Measurements from ENCODE around the gene ERC2.

GRCh38 chr3:55789516-55789915 lies 678.8 kb downstream of the ERC2 start:
- TF ChIP-seq CTCF (IDR thresholded peaks at IDR 0.05; ENCODE audit: low read depth, low read length) (no peak), POLR2A (IDR thresholded peaks at IDR 0.05; ENCODE audit: extremely low read depth, insufficient read length) (no peak), MAX (IDR thresholded peaks at IDR 0.05; ENCODE audit: low read depth, low read length) (no peak), MYC (IDR thresholded peaks at IDR 0.05; ENCODE audit: low read depth, low read length) (no peak)

All from NB4 (cell line).